Activated T-helper 2 cell treated with anti-CD3 and anti-CD28 coated beads, Interferon-gamma antibody, Interleukin-2, Interleukin-4, amounts not matched to agents 10 μg/mL and 5 μg/mL and 100 μg/mL, durations not matched to agents 14 hours and 24 hours and 36 hours (primary cell): ENCODE results near the gene GLS. TPM values are rescaled to one million over a fixed set of nuclear protein-coding genes. Genes with fewer than 3 reads are reported as not detected.

ENCODE experiments used
- DNase-seq: peaks from one replicate; pipeline ENCODE4 v3.0.0; 2021; ENCODE audit warnings: low spot score
- H3K27ac Mint-ChIP-seq: one replicate; pipeline ENCODE4 v1.8.0; 2021; ENCODE audit warnings: mixed read lengths
- H3K27me3 Mint-ChIP-seq: one replicate; pipeline ENCODE4 v1.8.0; 2021; ENCODE audit warnings: low read depth, mixed read lengths
- H3K36me3 Mint-ChIP-seq: one replicate; pipeline ENCODE4 v1.8.0; 2021; ENCODE audit warnings: low read depth, mixed read lengths
- H3K4me1 Mint-ChIP-seq: one replicate; pipeline ENCODE4 v1.8.0; 2021; ENCODE audit warnings: low read depth, mixed read lengths
- H3K4me3 Mint-ChIP-seq: one replicate; pipeline ENCODE4 v1.8.0; 2021; ENCODE audit warnings: low read depth, mild to moderate bottlenecking, moderate library complexity, mixed read lengths
- H3K9me3 Mint-ChIP-seq: one replicate; pipeline ENCODE4 v1.8.0; 2021; ENCODE audit warnings: mixed read lengths
- intact Hi-C: fragments of 100-400 bp; cut with micrococcal nuclease; formaldehyde crosslinking; loops from one replicate; pipeline ENCODE4 v1.15.1; 2023
- total RNA-seq: library from RNA; stranded (reverse); gene quantifications from 2 replicates; pipeline ENCODE4 v1.2.3, GENCODE V29; 2022

The GLS gene
- 195 and 201 TPM in 2 replicates for total RNA-seq

DNA sequence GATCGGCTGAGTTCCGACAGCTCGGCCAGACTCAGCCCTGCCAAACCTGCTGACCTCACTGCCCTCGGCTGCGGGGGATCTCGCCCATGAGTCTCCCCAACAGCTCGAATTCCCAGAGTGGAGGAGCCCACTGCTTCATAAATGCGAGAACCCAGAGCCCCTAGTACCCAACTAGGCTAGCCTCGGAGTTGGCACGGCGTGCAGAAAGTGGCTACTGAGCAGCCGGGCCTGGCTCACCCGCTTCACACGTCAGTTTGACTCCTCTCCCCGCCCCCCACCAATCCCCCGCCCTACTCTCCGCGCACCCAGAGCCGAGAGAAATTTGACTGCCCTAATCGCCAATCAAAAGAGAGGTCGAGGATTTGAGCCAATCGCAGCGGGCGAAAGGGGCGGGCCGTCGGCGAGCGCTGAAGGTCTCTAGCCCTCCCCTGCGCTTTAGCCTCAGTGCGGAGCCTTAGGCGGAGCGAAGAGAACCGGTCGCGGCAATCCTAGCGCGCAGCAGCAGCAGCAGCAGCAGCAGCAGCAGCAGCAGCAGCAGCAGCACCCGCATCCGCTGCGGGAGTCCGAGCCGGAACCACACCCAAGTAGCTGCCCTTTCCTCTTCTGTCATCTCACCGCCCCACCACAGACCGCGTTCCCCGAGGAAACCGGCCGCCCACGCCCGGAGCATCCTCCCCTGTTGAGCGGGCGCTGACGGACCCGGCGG, at the start of gene GLS:
Gene GLS (plus strand): TSS at position 444 of the 706 bp plus-strand sequence. CDS start 264 bp downstream, outside the sequence.
- Mint-ChIP-seq H3K36me3 (peaks cover 35% of the 10 kb centered on the region), H3K27ac (peak within 1 kb of the TSS; percentile 97), H3K27me3 (no peaks in the 10 kb centered on the region), H3K9me3 (no peaks in the 10 kb centered on the region), H3K4me1 (peaks cover 35% of the 10 kb centered on the region), H3K4me3 (peak within 1 kb of the TSS; percentile 91)
- DNase-seq = peak; percentile 95
- intact Hi-C loops = loop anchor here (1.0 to 5.0 kb wide), 7 partner anchors 30 to 473 kb away; partner anchors contain the start of genes MFSD6, NEMP2 and STAT4

DNA sequence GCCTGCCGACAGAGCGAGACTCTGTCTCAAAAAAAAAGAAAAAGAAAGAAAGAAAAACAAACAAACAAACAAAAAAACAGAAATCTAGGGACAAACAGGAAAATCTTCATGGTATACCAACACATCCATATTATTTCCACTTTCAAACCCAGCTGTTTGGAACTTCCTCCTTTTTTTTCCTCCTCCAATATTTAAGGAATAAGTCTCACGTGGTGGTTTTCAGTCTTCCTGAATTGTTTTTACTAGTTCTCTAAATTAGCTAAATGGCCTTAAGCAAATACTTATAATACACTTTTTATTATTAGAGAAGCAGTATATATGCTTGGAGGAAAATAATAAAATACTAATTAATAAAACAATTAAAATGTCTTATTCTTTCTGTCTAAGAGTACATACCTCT, 48.7 kb upstream of the GLS start:
- no peaks in the 10 kb centered on the region for H3K36me3 Mint-ChIP-seq
- H3K4me1 Mint-ChIP-seq = peaks cover 3% of the 10 kb centered on the region
- no peak overlapping the region for H3K4me3 Mint-ChIP-seq
- intact Hi-C loops = no loop called here
- no peaks in the 10 kb centered on the region for H3K9me3 Mint-ChIP-seq
- H3K27ac Mint-ChIP-seq = no peak overlapping the region
- DNase-seq = no peak
- H3K27me3 Mint-ChIP-seq = peaks cover 22% of the 10 kb centered on the region

- H3K36me3 Mint-ChIP-seq = no peaks in the 10 kb centered on the region
- H3K27ac Mint-ChIP-seq = no peak overlapping the region
- H3K9me3 Mint-ChIP-seq = no peaks in the 10 kb centered on the region
- no peak overlapping the region for H3K4me3 Mint-ChIP-seq
- peaks cover 21% of the 10 kb centered on the region for H3K27me3 Mint-ChIP-seq
- intact Hi-C loops = no loop called here
- DNase-seq = no peak
- H3K4me1 Mint-ChIP-seq = peaks cover 20% of the 10 kb centered on the region
Measured at GRCh38 chr2:190834890-190835208, 45.8 kb upstream of the GLS start.

DNA sequence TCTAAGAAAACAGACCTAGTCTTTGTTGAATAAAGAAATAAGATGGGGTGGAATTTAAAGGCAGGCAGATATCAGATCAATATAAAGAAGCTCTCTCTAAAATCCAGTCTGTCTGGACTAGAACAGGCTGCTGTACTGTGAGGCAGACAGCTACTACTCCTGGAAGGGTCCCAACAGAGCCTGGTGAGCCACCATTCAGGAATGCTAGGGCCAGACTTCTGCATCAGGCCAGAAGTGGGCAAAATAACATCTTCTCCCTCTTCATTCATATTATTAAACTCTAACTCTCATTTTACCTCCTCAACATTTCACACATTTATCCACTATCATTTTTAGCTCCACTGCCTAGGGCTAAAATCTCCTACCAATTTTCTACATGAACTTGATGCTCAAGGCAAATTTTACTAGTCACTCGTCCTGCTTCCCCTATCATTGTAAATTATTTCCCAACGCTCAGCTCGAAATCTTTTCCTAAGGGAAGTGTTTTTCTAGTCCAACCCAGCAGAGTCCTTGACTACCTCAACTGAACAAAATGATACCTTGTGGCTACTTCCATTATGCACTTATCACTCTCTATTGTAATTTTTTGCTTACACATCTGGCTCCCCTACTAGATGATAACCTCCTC, 45.2 kb upstream of the GLS start:
- DNase-seq = no peak
- Mint-ChIP-seq H3K27me3 (peaks cover 21% of the 10 kb centered on the region), H3K4me1 (peaks cover 25% of the 10 kb centered on the region), H3K27ac (no peak overlapping the region), H3K36me3 (no peaks in the 10 kb centered on the region), H3K9me3 (no peaks in the 10 kb centered on the region), H3K4me3 (no peak overlapping the region)
- intact Hi-C loops = no loop called here

DNA sequence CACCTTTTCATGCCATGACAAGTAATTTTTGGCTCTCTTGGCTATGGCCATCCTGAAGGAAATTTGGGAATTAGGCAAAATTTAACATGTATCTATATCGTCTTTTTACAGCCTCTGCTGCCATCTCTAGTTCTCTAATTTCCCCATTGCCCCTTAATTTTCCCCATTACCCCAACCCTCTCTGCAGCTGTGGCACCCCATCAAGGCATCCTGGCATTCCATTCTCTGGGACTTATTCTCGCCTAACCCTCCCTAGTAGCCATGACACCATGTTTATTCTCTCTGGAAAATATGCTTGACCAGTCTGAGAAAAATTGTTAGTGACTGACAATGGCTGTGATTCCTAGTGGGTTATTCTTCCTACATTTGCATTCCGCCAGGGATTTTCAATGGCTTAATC, 43.9 kb upstream of the GLS start:
- Mint-ChIP-seq H3K36me3 (no peaks in the 10 kb centered on the region), H3K27me3 (peaks cover 18% of the 10 kb centered on the region), H3K27ac (no peak overlapping the region), H3K4me3 (no peak overlapping the region), H3K9me3 (no peaks in the 10 kb centered on the region), H3K4me1 (peaks cover 31% of the 10 kb centered on the region)
- intact Hi-C loops = no loop called here
- DNase-seq = no peak

- Mint-ChIP-seq H3K36me3 (no peaks in the 10 kb centered on the region), H3K9me3 (no peaks in the 10 kb centered on the region), H3K27ac (no peak overlapping the region), H3K4me1 (peaks cover 37% of the 10 kb centered on the region), H3K27me3 (peaks cover 18% of the 10 kb centered on the region), H3K4me3 (no peak overlapping the region)
- intact Hi-C loops = no loop called here
- DNase-seq = no peak
Measured at GRCh38 chr2:190837420-190837819, 43.2 kb upstream of the GLS start.

GRCh38 chr2:190837952-190838361, 42.7 kb upstream of the GLS start:
- Mint-ChIP-seq H3K4me3 (no peak overlapping the region), H3K27ac (no peak overlapping the region), H3K36me3 (no peaks in the 10 kb centered on the region), H3K27me3 (peaks cover 17% of the 10 kb centered on the region), H3K4me1 (peaks cover 41% of the 10 kb centered on the region), H3K9me3 (no peaks in the 10 kb centered on the region)
- intact Hi-C loops = no loop called here
- no peak for DNase-seq

DNA sequence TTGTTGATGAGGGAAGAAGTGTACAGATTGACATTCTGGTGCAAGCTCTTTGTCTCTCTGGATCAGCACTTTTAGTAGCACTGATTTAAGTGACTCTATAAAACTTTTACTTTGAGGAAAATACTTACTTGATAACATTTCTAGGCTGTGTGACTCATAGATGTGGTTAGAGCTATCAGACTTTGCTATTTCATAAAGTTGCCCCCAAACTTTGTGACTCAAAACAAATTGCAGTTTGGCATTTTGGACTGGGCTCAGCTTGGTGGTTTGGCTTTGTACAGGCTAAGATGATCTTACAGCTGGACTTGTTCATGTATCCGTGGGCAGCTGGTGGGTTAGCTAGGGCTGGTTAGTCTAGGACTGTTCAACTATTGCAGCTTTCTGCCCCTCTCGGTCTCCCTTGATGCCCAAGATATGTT, 42.1 kb upstream of the GLS start:
- peaks cover 43% of the 10 kb centered on the region for H3K4me1 Mint-ChIP-seq

DNA sequence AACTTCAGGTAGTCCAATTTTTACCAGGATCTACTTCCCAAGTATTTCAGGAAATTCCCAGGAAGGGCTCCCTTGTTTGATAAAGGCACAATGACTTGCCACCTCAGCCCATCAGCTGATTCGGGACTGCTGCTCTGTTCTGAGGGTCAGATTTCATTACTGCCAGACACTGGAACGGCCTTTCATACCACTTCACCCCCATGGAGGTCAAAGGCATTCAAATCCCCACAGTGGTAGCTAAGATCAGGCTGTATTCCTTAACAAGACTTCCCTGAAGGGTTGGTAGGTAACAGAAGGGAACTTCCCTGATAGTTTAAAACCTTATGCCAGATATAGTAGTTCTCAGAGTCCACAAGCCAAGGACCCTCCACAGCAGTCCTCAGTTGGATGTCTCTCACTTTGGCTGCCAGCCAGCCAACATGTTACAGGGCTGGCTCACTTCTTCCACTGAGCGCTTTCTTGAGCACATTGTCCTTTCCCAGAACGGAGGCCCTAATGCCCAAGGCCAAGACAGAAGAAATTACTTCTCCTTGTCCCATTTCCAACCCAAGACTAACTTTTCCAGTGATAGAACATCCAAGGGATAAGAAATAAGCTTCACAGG, 40.0 kb upstream of the GLS start:
- peaks cover 58% of the 10 kb centered on the region for H3K4me1 Mint-ChIP-seq
- H3K36me3 Mint-ChIP-seq = no peaks in the 10 kb centered on the region
- H3K4me3 Mint-ChIP-seq = no peak overlapping the region
- intact Hi-C loops = loop anchor here (5.0 kb wide), 2 partner anchors 182 to 272 kb away; no protein-coding TSS in a partner anchor
- no peaks in the 10 kb centered on the region for H3K9me3 Mint-ChIP-seq
- DNase-seq = no peak
- H3K27ac Mint-ChIP-seq = no peak overlapping the region
- H3K27me3 Mint-ChIP-seq = peaks cover 4% of the 10 kb centered on the region

More for the DNA sequence above, 42.1 kb upstream of the GLS start:
- peak overlapping the region; percentile 33 for H3K27ac Mint-ChIP-seq
- intact Hi-C loops = no loop called here
- no peaks in the 10 kb centered on the region for H3K36me3 Mint-ChIP-seq
- H3K9me3 Mint-ChIP-seq = no peaks in the 10 kb centered on the region
- no peak overlapping the region for H3K4me3 Mint-ChIP-seq
- peaks cover 17% of the 10 kb centered on the region for H3K27me3 Mint-ChIP-seq
- no peak for DNase-seq

DNA sequence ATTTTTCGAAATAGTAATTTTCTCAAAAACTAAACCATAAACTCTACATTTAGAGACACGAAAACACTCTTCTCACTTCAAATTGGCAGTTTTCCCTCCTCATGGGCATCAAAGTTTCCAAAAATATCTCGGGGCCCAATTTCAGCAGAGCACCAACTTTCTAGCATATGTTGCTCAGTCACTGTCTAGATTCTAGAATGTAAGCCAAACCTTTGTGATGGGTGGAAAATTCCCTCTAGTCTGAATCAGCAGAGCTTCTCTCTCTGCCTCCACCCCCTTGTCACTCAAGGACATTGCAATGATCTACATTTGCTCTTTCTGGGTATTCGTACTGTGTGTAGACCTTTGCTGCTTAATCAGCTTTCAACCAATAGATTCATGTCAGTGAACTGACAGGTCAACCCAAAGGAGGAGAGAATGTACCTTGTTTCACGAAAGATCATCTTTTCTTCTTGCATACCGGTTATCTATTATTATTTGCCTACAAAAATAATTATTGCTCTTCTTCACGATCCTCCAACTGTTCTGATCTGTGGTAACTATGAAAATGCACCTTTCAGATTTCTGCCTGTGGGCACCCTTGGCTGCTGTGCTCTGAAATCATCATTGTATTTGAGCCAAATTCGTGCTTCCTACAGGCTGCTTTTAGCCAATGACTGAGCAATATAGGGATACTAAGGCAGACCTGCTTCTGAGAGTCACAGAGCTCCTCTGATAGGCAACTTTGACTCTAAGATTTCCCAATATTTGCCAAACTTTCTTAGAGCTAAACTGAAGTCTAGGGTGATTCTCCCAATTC, 38.7 kb upstream of the GLS start:
- DNase-seq = no peak
- Mint-ChIP-seq H3K4me3 (no peak overlapping the region), H3K36me3 (no peaks in the 10 kb centered on the region), H3K27me3 (peaks cover 2% of the 10 kb centered on the region), H3K27ac (peak overlapping the region; percentile 13), H3K9me3 (no peaks in the 10 kb centered on the region), H3K4me1 (peaks cover 55% of the 10 kb centered on the region)
- intact Hi-C loops = loop anchor here (5.0 kb wide), 2 partner anchors 180 to 270 kb away; no protein-coding TSS in a partner anchor

DNA sequence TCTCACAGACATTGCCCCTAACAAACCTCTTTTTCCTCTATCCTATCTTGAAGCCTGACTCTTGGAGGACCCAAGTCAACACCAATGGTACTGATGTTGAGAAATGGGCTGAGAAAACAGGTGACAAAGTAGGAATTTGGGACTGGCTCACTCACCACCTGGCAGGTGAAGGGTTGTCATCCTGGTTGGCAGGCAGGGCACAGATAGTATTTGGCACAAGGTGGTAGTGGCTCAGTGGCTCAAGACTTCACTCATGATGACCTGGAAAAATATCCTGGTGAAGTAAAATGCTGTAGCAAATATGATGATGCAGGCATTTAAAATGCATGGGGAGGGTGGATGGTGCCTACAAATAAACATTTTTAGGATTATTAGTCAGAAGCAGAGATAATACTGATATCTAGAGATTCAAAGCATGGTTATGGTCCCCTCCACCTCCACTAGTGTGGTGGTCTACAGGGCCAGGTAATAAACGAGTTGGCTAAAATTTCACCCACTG, 38.0 kb upstream of the GLS start:
- no peaks in the 10 kb centered on the region for H3K36me3 Mint-ChIP-seq
- no peaks in the 10 kb centered on the region for H3K27me3 Mint-ChIP-seq
- no peak overlapping the region for H3K4me3 Mint-ChIP-seq
- DNase-seq = no peak
- H3K27ac Mint-ChIP-seq = no peak overlapping the region
- peaks cover 51% of the 10 kb centered on the region for H3K4me1 Mint-ChIP-seq
- H3K9me3 Mint-ChIP-seq = no peaks in the 10 kb centered on the region
- intact Hi-C loops = loop anchor here (5.0 kb wide), 2 partner anchors 180 to 270 kb away; no protein-coding TSS in a partner anchor

DNA sequence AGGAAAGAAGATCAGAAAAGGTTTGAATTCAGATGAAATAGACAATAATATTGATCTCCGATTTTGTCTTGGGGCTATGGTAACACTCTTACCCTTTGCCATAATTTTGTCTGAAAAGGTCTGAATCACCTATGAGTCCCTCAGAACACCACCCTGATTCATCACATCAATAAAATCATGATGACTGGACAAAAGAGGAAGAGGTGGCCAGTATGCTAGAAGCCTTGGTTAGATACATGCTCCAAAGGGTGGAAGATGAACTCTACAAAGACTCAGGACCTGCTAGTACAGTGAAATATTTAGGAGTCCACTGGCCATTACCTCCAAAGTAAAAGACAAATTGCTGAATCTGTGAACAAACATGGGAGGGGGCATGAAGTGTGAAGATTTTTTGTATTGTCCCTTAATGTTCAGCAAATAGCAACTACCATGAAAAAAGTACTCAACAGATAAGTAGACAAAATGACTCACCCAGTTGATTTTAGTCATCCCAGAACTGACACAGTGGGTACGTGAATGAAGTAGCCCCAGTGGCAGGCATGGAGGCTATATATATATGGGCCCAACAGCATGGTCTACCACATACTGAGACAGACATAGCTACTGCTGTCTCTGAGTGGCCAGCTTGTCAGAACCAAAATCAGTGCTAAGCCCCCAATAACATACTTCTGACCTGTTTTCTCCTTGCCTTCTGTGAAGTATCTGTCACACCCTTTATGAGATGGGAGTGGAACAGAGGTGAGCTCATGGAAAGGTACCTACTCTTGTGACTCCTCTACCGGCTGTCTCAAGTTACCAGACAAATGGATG, 36.5 kb upstream of the GLS start:
- Mint-ChIP-seq H3K9me3 (no peaks in the 10 kb centered on the region), H3K4me3 (no peak overlapping the region), H3K4me1 (peaks cover 44% of the 10 kb centered on the region), H3K27ac (peak overlapping the region; percentile 94), H3K27me3 (no peaks in the 10 kb centered on the region), H3K36me3 (no peaks in the 10 kb centered on the region)
- DNase-seq = peak; percentile 17
- intact Hi-C loops = loop anchor here (1.0 to 5.0 kb wide), 9 partner anchors 33 to 310 kb away; partner anchors contain the start of gene NEMP2
